GM19239 (cell line): ENCODE data around the gene EPHA8.

ENCODE experiments used
- DNase-seq: peaks from one replicate; pipeline ENCODE4 v3.0.0; 2011; ENCODE audit warnings: low spot score; ENCODE audit not compliant: insufficient read length
- FAIRE-seq: peaks from 2 replicates; lab custom pipeline; 2011; peaks lifted over from hg19 to GRCh38; lab: Jason Lieb, UNC

Gene EPHA8

DNA sequence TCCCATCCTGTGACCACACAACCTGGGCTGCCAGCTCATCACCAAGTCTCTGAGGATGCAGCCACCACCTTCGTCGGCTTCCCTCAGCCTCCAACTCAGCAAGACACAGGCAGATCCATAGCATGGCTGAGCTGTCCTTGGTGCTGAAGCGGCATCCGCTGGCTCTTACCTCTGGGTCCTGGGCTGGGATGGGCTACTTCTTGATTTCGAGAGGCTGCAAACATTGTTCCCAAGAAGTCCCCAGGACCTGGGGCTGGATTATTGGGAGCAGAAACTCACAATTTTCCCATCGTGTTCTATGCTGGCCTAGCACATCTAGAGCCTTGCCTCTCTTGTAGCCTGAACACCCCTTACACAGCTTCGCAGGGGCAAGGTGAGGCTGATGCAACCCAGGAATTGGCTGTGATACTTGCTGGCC is 48.2 kb downstream of the EPHA8 start:
- no peak for DNase-seq
- FAIRE-seq: no peak

DNA sequence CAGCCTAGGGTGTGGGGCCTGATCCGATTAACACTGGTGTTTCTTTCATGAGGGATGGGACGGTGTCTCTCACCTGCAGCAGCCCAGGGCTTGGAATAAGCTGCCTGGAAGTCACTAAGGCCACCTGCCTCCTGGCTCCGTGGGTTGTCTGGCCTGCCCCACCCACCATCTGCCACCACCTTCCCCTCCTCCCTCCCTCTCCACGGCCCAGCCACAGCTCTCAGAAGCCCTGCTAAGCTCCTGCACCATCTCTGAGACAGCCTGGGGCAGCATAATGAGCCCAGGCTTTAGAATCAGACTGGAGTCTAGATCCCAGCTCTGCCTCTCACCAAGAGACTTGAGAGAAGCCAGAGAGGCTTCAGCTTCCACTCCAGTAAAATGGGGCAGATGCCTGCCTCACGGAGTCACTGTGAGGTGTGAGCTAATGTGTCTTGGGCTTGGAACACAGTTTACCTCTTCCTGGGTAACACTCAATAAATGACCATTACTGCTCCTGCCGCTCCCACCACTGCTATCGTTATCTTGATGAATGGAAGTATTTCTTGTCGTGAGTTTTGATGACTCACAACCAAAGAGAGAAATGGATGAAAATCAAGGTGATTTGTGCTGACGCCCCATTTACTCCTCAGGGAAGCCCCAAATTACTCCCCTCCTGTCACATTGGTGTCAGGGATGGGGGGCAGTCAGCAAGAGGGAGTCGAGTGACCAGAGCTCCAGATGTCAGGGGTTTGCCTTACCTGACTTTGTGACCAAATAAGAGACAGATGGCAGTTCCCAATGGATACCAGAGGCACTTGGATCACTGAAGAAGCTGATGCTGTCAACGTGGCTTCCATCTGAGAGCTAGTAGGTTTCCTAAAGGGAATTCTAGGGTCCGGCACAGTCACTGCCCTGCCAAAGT is 49.6 kb downstream of the EPHA8 start:
- DNase-seq: no peak
- no peak for FAIRE-seq

DNA sequence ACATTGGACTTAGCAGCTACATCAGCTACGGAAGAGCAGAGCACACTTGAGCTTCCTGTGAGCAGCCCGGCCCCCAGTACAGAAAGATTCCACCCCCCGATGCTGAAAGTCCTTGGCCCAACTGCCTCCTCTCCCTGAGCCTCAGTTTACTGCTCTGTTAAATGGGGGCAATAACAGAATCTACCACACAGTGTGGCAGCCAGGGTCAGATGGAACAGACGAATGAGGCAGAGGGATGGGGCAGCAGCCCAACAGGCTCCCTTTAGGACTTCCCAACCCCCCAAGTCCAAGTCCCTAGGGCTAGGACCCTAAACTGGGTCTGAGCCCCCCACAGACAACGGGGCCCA is 50.3 kb downstream of the EPHA8 start:
- DNase-seq (no peak), FAIRE-seq (no peak)

DNA sequence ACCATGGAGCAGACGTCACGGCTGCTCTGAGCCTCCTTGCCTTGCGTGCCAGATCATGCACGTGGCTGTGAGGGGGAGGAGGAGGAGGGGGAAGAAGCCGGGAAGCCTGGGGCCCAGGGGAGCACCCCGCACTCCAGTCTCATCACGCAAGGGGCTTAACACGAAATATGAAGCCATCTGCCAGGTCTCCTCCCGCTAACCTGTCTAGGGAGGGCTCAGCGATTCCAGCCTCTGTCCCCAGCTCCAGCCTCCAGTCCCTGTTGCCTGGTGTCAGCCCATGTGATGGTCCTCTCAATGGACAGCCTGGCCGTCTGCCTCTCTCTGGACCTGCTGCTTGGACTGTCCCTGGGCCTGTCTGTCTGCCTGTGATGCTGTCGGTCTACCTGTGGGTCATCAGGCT is 50.7 kb downstream of the EPHA8 start:
- no peak for DNase-seq
- no peak for FAIRE-seq

DNA sequence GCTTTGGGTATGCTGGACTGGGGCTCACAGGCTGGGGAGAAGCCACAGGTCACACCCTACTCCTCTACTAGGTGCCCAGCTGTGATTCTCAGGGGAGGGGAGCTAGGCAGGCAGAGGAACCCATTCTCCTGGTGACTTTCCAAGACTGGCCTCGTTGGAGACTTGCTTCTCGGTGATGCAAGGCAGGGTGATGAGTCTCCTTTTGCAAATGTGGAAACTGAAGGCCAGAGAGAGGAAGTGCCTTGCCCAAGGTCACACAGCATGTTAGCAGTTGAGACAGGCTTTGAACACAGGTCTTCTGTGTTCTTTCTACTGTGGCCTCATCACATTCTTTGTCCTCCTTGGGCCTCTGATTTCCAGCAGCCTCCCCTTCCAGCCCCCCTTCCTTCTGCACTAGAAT is 52.6 kb downstream of the EPHA8 start:
- DNase-seq (no peak), FAIRE-seq (no peak)

DNA sequence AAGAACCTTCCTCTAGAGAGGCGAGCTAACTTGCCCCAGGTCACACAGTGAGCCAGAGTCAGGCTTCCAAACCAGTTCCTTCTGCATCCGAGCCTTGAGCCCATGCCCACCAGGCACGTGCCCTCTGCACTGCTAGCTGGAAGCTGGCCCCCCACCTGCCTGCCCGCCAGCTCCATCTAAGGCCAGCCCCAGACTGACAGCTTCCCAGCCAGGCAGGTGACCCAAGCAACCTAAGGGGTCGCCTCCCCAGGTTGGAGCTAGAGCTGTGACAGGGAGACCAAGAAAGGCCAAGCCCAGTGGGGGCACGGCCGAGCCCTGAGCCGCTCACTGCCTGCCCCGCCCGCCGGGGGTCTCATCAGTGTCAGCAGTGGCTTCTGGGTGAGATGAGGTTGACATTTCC is 53.3 kb downstream of the EPHA8 start:
- DNase-seq (no peak), FAIRE-seq (no peak)

DNA sequence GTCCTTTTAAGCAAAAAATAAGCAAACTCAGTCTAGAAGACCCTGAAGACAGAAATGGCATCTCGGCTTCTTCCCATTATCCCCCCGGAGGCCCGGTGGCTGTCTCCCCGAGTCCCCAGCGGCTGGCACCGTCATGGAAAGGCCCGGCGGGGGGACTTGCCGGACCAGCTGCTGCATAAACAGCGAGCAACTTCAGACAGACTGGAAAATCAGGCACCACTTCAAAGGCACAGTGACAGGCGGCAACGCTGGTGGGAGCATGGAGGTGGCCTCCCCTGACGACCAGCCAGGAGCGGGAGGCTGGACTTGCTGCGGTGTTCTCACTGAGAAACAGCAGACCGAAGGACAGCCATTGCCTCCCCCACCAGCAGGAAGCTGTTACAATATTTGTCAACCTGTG is 54.8 kb downstream of the EPHA8 start:
- DNase-seq (no peak), FAIRE-seq (no peak)

DNA sequence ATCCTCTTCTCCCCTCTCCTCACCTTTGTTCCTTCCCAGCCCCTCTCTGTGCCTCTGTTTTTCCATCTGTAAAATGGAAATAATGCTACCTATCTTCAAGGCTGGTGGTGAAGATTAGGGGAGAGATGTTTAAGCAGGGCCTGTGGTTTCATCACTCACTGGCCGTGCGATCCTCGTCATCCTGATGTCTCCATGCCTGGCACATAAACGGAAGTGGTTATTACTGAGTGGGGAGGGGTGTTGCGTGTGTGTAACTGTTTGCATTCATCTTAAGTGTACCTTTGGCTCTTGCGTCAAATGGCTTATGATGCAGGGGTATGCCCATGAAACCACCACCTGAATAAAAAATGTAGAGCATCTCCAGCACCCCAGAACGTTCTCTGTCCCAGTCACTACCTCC is 56.0 kb downstream of the EPHA8 start:
- FAIRE-seq: no peak
- no peak for DNase-seq

DNA sequence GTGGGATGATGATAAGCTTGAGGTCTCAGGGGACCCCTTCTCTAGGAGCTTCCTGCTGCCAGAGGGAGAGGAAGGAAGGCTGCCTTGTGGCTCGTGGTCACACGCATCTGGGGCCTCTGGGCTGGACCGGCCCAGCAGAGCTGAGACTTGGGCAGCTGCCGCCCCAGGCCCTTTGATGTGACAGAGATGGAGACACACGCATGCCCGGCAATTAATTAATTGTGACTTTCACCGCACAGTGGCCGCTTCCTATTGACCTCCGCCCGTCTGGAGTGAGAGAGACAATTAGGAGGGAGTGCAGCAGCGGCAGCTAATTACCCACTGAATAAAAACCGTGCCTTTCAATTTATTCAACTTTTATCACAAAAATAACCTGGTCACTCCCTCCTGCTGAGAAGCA is 56.5 kb downstream of the EPHA8 start:
- FAIRE-seq (no peak), DNase-seq (no peak)

DNA sequence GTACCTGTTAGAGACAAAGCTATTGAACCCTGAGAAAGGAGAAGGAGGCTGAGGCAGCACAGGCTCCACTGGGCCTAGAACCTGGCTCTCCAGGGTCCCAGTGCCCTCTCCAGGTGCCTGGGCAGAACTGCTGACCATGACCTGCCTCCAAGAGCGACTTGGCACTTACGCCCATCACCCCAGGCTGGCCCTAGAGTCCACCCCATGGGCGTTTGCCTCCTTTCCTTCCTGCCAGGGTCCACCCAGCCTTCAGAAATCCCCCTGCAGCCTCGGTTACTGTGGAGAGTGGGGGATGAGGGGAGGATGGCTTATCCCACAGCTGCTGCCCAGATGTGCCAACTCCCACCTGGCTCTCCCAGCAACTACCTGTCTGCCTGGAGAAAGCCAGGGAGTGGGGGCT is 58.5 kb downstream of the EPHA8 start:
- DNase-seq: no peak
- FAIRE-seq: no peak

DNA sequence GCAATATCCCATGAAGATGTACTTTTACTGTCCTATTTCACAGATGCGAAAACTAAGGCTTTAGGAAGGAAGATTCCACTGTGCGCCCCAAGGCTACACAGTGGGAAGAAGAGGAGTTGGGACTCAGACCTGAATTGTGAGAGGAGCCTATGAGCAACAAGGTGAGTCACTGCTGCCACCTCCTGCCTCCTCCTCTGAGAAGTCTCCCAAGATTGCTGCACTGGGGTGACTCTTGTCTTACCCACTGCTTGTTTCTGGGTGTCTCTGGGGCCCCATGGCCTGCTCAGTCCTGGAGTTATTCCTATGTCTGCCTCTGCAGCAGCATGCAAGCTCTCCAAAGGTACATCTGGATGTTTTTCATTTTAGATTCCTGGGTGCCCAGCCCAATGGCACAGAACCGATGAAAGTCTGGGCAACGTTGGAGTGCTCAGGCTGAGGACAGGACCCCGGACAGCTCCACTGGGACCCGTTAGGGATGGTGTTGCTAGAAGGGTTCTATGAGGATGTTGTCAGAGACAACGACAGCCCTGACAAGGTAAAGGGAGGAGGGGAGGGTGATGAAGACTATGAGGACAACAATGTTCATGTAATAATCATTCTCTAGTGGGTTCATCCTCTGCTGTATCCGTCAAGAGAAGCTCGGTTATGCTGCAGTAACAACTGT is 62.1 kb downstream of the EPHA8 start:
- DNase-seq (no peak), FAIRE-seq (no peak)

DNA sequence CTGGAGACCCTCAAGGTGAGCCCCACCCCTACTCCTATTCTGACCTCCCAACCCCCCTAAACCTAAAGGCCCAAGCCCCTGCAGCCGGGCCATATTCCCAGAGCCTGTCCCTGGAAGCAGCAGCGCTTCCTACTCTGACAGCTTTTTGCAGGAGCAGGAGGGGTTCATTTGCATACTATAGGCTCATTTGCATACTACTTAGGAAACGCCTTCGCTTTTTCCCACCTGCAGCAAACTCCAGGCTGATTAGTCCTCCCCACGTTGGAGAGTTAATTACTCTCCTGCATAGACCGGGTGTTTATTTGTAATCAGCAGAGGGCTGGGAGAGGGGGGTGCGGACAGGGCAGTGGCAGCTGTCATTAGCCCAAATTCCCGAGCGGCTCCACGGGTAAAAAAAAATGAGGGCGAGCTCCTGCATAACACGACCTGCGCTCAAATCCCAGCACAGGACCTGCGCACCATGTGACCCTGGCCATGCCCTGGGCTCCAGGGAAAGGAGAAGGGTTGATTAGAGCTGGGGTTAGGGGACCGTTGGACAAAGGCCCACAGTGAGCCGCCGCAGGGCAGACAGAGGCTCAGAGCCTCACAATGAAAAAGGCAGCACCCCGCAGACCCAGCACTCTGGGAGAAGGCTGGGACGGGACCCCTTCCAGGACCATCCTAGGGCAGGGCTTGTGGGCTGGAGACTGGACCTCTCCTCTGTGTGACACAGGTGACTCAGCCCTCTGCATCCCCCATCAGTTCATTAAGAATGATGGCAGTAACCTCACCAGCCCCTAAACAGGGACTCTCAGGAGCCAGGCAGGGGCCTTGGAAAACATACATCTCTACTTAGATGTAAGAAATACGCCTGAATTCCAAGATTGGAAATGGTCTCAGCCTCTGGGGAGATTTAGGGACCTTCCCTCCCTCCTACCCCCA is 63.2 kb downstream of the EPHA8 start:
- DNase-seq (no peak), FAIRE-seq (no peak)

DNA sequence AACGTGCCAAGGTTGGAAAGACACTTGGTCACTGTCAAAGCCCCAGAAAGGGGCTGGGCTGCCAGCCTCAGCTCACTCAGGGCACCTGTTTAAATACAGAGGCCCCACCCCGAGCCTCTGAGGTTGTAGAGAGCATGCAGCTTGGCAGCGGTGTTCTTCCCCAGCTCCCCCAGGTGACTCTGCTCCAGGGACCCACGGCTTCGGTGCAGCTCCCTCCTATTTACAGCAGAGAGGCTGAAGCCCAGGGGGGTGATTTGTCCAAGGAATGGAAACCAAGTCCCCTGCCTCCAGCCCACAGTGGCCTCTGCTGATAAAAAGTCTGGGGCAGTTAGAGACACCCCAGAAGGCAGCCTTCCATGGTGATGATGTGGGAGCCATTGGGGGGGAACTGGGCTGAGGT is 64.0 kb downstream of the EPHA8 start:
- FAIRE-seq (no peak), DNase-seq (no peak)

DNA sequence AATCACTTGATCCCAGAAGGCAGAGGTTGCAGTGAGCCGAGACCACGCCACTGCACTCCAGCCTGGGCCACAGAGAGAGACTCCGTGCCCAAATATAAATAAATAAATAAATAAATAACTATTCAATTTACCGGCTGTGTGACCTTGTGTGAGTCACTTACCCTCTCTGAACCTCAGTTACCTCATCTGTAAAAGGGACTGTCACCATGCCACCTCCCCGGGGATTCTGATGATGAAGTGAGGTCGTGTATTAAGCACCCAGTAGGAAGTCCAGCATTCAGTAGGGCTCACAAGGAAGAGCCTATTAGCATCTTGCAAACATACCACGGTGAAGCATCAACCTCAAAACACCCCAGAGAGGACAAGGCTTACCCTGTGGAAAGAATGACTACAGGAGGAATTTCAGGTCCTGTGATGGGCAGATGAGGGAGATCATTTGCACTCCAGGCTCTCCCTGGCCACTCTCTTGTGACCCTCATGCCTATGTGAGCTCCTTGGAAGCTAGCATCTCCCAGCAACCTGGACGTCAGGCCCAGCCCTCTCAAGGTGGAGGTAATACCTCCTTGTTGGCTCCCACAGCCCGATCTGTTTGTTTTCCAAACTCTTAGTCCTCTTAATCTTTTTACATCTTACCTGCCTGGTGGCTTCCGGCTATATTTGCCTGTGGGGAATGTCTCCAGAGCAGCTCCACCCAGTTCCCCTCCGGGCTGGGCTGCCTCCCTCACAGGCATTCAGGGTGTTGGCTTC is 65.6 kb downstream of the EPHA8 start:
- FAIRE-seq: no peak
- DNase-seq: no peak

DNA sequence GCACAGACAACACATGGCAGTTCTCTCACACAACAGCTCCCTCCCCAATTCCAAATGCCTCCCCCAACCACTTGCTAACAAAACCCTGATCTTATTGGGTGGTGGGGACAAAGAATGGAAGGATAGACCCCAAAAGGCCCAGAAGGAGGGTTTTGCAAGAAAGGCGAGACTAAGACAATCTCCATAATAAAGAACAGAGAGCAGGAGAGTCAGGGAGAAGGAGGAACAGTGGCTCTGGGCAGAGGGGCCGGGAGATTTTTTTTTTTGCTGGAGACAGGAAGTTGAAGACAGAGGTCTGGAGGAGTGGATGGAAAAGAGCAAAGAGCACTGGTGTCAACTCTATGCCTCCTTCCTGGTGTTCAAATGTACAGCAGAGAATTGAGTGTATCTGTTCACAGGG is 66.6 kb downstream of the EPHA8 start:
- DNase-seq (no peak), FAIRE-seq (no peak)

DNA sequence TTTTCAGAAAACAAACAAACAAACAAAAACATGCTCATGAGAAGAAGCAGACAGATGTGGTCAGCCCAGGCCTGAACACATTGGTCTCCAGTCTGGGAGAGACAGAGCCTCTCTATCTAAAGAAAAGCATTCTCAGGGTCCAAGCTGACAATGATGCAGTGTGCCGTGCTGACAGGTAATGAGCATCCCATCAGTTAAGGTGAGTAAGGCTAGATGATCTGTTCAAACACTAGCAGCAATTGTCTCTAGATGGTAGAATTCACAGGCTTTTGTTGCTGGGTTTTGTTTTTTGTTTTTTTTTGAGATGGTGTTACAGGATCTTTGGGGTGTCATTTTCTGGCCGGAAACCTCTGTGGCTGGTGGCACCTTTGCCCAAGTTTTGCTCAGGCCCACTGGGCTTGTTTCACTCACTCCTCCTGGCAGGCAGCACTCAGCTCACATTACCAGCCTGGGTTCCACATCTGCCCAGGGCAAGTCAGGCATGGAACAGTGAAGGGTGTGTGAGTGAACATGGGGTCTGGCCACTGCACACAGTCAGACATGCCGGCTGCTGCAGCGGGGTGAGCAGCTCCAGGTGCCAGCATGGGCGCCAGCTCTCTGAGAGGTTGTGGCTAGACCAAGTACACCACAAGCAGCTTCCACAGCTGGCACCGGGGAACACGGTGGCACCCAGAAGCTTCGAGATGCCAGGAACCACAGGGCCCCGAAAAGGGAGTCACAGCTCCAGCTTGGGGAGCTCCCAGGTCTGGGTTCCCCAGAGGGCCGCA is 70.6 kb downstream of the EPHA8 start:
- DNase-seq (no peak), FAIRE-seq (no peak)

DNA sequence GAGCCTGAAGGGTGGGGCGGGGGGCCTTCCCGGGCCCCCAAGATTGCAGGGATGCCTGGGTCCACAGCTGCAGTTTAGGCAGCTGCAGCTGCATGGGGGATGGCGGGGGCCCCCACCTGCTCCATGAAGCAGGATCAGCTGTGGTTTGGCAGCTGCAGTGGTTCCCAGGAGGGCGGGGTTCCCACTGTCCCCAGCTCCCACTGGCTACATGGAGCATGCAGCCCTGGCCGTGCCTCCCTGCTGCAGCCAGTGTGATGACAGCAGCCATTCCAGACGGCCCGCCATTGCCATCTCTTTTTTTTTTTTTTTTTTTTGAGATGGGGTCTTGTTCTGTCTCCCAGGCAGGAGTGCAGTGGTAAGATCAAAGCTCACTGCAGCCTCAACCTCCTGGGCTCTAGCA is 72.1 kb downstream of the EPHA8 start:
- no peak for DNase-seq
- FAIRE-seq: no peak

DNA sequence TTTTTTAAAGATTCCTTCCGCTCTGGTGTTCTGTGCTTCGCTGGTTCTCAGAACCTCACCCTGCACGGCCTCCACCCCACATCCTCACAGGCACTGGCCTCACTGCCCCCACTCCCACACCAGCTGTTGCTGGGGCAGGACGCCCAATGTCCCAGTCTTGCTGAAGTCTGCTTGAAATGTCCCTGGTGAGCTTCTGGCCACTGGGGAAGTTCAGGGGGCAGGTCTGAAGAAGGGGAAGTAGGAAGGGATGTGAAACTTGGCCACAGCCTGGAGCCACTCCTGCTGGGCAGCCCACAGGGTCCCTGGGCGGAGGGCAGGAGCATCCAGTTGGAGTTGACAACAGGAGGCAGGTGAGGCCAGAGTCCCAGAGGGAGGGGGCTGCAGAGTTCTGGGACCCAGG is 73.1 kb downstream of the EPHA8 start, which contains the start of gene C1QA:
C1QA (plus strand) TSS at position 276 of the 400 bp plus-strand sequence. CDS start 989 bp downstream, outside the sequence.
- DNase-seq (no peak), FAIRE-seq (no peak)

DNA sequence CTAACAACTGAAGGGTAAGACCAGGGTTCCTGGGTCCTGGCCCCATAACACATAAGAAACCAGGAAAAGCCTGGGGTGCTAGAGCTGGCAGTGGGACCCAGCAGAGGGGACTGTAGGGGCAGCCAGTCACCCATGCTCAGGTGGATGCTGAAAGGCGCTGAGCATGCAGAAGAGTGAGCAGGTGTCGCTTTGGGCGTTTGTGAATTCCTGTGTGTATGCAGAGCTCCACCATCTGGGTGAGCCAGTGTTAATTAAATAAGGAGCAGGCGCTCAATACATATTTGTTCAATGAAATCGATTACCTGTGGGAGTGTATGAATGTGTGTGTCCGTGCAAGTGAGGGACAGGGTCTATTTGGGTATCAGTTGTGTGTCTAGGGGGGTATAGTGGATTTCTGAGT is 73.6 kb downstream of the EPHA8 start:
- no peak for FAIRE-seq
- no peak for DNase-seq
